B cell (primary cell): ENCODE data around the gene EYS. TPM values are rescaled to one million over a fixed set of nuclear protein-coding genes. Genes with fewer than 3 reads are reported as not detected.

Experiments
- ATAC-seq: fragments of 200-7000 bp; cut with Tn5 transposase; one replicate; pipeline ENCODE4 v1.10.0; 2021; ENCODE audit warnings: low read depth, mild to moderate bottlenecking, moderate number of reproducible peaks, moderate library complexity
- CTCF ChIA-PET: fragments of 350-600 bp; sonication (Branson Sonifier 250); formaldehyde crosslinking; loops from one replicate; lab custom pipeline; 2021; ENCODE audit warnings: antibody characterized with exemption, inconsistent platforms; lab: Charles Lee
- POLR2A ChIA-PET: fragments of 350-600 bp; sonication (Branson Sonifier 250); formaldehyde crosslinking; loops from one replicate; lab custom pipeline; 2021; ENCODE audit warnings: antibody characterized with exemption; lab: Charles Lee
- DNase-seq: peaks from one replicate; pipeline ENCODE4 v3.0.0; 2013
- H2AFZ ChIP-seq: 2 replicates; pipeline ENCODE4 v1.6.1; 2012; ENCODE audit warnings: mild to moderate bottlenecking, low read depth, low read length; ENCODE audit not compliant: insufficient read depth, poor library complexity, severe bottlenecking
- H3K27ac ChIP-seq, 2 donors: 1 replicate in 1 of 2; 2 replicates in 1 of 2; pipeline ENCODE4 v1.5.1; 2012 to 2013; ENCODE audit warnings: low read length in 2 of 2, mild to moderate bottlenecking in 2 of 2, moderate library complexity in 1 of 2
- H3K27me3 ChIP-seq, 4 experiments: fragments of 200-600 bp in 1 of 4; sonication (generic) in 1 of 4; replicated peaks in 1 of 4; 1 replicate in 2 of 4; 2 replicates in 2 of 4; pipeline versions ENCODE4 v1.6.1 to v1.7.0; 2013 to 2016; ENCODE audit warnings: low read length in 3 of 4, mild to moderate bottlenecking in 2 of 4, mixed read lengths in 1 of 4, moderate library complexity in 1 of 4; ENCODE audit not compliant: insufficient read depth in 4 of 4, control insufficient read depth in 3 of 4; ENCODE audit errors: control extremely low read depth in 1 of 4
- H3K36me3 ChIP-seq, 2 experiments: replicated peaks in 1 of 2; 1 replicate in 1 of 2; 2 replicates in 1 of 2; pipeline versions ENCODE4 v1.6.1 to v1.7.1; 2013; ENCODE audit warnings: low read length in 1 of 2; ENCODE audit not compliant: insufficient read depth in 2 of 2, control insufficient read depth in 1 of 2; ENCODE audit errors: control extremely low read depth in 1 of 2, extremely low read depth in 1 of 2
- H3K4me1 ChIP-seq, 2 donors: fragments of 200-600 bp in 1 of 2; sonication (generic) in 1 of 2; 1 replicate in 1 of 2; 2 replicates in 1 of 2; pipeline versions ENCODE4 v1.5.1 to v1.6.1; 2013 to 2017; ENCODE audit warnings: low read length in 2 of 2; ENCODE audit not compliant: control insufficient read depth in 2 of 2, insufficient read depth in 2 of 2
- H3K4me2 ChIP-seq: replicated peaks from 2 replicates; pipeline ENCODE3; 2012; ENCODE audit warnings: mild to moderate bottlenecking, low read depth, low read length; ENCODE audit not compliant: poor library complexity, severe bottlenecking
- H3K4me3 ChIP-seq, 5 experiments: fragments of 200-600 bp in 1 of 5; sonication (generic) in 1 of 5; 1 replicate in 3 of 5; 2 replicates in 2 of 5; pipeline versions ENCODE4 v1.5.1 to v1.7.0; 2011 to 2016; ENCODE audit warnings: low read length in 4 of 5, mild to moderate bottlenecking in 4 of 5, low read depth in 2 of 5, control low read depth in 1 of 5, moderate library complexity in 1 of 5; ENCODE audit not compliant: insufficient read depth in 1 of 5; ENCODE audit errors: control extremely low read depth in 1 of 5, extremely low read depth in 1 of 5
- H3K79me2 ChIP-seq: fragments of 200-600 bp; sonication (generic); one replicate; pipeline ENCODE4 v1.6.0; 2016; ENCODE audit warnings: low read length; ENCODE audit not compliant: control insufficient read depth, insufficient read depth
- H3K9ac ChIP-seq: fragments of 200-600 bp; sonication (generic); 2 replicates; pipeline ENCODE4 v1.6.1; 2017; ENCODE audit warnings: mild to moderate bottlenecking, low read length, moderate library complexity
- H3K9me3 ChIP-seq, 3 donors: one replicate each; pipeline versions ENCODE4 v1.6.1 to v1.7.1; 2013; ENCODE audit warnings: low read length in 2 of 3; ENCODE audit not compliant: control insufficient read depth in 2 of 3, insufficient read depth in 1 of 3; ENCODE audit errors: control extremely low read depth in 1 of 3
- H4K20me1 ChIP-seq: 2 replicates; pipeline ENCODE4 v1.6.0; 2012; ENCODE audit warnings: mild to moderate bottlenecking, low read length; ENCODE audit not compliant: insufficient read depth, control insufficient read depth, poor library complexity, severe bottlenecking
- H3K27ac Mint-ChIP-seq: one replicate; pipeline ENCODE4 v1.8.0; 2021; ENCODE audit warnings: mixed read lengths
- H3K27me3 Mint-ChIP-seq: one replicate; pipeline ENCODE4 v1.8.0; 2021; ENCODE audit warnings: mixed read lengths
- H3K4me1 Mint-ChIP-seq: one replicate; pipeline ENCODE4 v1.8.0; 2021; ENCODE audit warnings: mixed read lengths
- H3K4me3 Mint-ChIP-seq: one replicate; pipeline ENCODE4 v1.8.0; 2021; ENCODE audit warnings: mixed read lengths
- H3K9me3 Mint-ChIP-seq: one replicate; pipeline ENCODE4 v1.8.0; 2022; ENCODE audit warnings: mixed read lengths; ENCODE audit not compliant: insufficient read depth
- EZH2 ChIP-seq: IDR thresholded peaks from 2 replicates; pipeline ENCODE4 v1.6.1; 2012; ENCODE audit warnings: borderline replicate concordance, low read depth, mild to moderate bottlenecking, moderate library complexity, low read length; ENCODE audit not compliant: insufficient read depth, poor library complexity, severe bottlenecking
- WGBS: methylation state at CpG from one replicate; pipeline ENCODE4 v1.1.5; 2013; ENCODE audit warnings: missing lambda C conversion rate; ENCODE audit not compliant: insufficient coverage; 5-methylcytosine and 5-hydroxymethylcytosine counted together
- intact Hi-C: fragments of 100-400 bp; cut with micrococcal nuclease; formaldehyde crosslinking; loops from one replicate; pipeline ENCODE4 v1.10.0; 2022
- polyA plus RNA-seq: library from polyadenylated mRNA; depleted of rRNA; stranded (reverse); fragments of >200 nt; gene quantifications from 2 replicates; pipeline ENCODE4 v1.2.3, GENCODE V29; 2012
- total RNA-seq, 2 donors: library from RNA; stranded (reverse); fragments of 120-200 nt in 1 of 2; gene quantifications; 1 replicate in 1 of 2; 2 replicates in 1 of 2; pipeline versions ENCODE4 v1.2.3 to v1.2.4, GENCODE V29; 2013 to 2022
- TF ChIP-seq, protein P1 (sequence below): fragments of 200-600 bp; IDR thresholded peaks from one replicate; pipeline ENCODE4 v1.8.0; 2022; ENCODE audit warnings: antibody characterized with exemption, mild to moderate bottlenecking

EYS gene
- total and polyA plus RNA-seq, 2 donors (not counting 1 experiment from before 2014, with no cell fraction given) = not detected

DNA sequence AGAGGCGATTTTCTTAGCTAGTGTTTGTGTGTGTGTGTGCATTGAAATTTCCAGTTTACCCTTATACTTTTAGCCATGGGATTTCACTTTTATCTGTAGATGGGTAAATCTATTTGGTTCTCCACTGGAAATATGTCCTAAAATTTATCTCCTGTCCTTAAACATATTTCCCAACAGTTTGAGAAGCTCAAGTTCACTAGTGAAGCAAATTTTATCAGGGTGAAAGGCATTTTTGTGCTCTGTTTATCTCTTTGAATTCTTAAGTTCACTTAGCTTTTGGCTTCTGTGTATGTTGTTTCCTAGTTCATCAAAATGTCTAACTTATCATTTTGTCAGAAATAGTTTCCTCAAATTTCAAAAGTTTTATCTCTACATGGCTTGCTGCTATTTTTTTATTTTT is 1509.8 kb downstream of the EYS start:
- Histone ChIP-seq H3K27ac (no peak overlapping the region), H3K4me3 (no peak overlapping the region), H3K4me1 (no peaks in the 10 kb centered on the region), H3K9ac (no peak overlapping the region), H4K20me1 (no peaks in the 10 kb centered on the region), H3K4me2 (no peak overlapping the region), H2AFZ (no peak overlapping the region), H3K79me2 (no peaks in the 10 kb centered on the region), H3K36me3 (no peaks in the 10 kb centered on the region), H3K27me3 (no peaks in the 10 kb centered on the region), H3K9me3 (no peaks in the 10 kb centered on the region)
- Mint-ChIP-seq H3K27ac (no peak overlapping the region), H3K4me3 (no peak overlapping the region), H3K9me3 (no peaks in the 10 kb centered on the region), H3K4me1 (no peaks in the 10 kb centered on the region), H3K27me3 (no peaks in the 10 kb centered on the region)
- TF ChIP-seq, protein P1, sequence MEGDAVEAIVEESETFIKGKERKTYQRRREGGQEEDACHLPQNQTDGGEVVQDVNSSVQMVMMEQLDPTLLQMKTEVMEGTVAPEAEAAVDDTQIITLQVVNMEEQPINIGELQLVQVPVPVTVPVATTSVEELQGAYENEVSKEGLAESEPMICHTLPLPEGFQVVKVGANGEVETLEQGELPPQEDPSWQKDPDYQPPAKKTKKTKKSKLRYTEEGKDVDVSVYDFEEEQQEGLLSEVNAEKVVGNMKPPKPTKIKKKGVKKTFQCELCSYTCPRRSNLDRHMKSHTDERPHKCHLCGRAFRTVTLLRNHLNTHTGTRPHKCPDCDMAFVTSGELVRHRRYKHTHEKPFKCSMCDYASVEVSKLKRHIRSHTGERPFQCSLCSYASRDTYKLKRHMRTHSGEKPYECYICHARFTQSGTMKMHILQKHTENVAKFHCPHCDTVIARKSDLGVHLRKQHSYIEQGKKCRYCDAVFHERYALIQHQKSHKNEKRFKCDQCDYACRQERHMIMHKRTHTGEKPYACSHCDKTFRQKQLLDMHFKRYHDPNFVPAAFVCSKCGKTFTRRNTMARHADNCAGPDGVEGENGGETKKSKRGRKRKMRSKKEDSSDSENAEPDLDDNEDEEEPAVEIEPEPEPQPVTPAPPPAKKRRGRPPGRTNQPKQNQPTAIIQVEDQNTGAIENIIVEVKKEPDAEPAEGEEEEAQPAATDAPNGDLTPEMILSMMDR = no peak
- no peak for TF ChIP-seq EZH2
- no CpG with 5 or more reads among the region's 1 CpG for WGBS
- DNase-seq (no peak), ATAC-seq (no peak)
- intact Hi-C loops = no loop called here
- POLR2A ChIA-PET = no interaction called here
- CTCF ChIA-PET = no interaction called here

GRCh38 chr6:64186592-64186991 is 1520.4 kb downstream of the EYS start:
- DNase-seq (no peak), ATAC-seq (no peak)
- POLR2A ChIA-PET = no interaction called here
- Histone ChIP-seq H3K36me3 (no peaks in the 10 kb centered on the region), H3K9ac (no peak overlapping the region), H3K9me3 (no peaks in the 10 kb centered on the region), H2AFZ (no peak overlapping the region), H3K79me2 (no peaks in the 10 kb centered on the region), H3K27ac (no peak overlapping the region), H3K4me1 (no peaks in the 10 kb centered on the region), H3K27me3 (no peaks in the 10 kb centered on the region), H3K4me2 (no peak overlapping the region), H3K4me3 (no peak overlapping the region), H4K20me1 (no peaks in the 10 kb centered on the region)
- intact Hi-C loops = no loop called here
- TF ChIP-seq EZH2 = no peak
- TF ChIP-seq, protein P1 = no peak
- CTCF ChIA-PET = no interaction called here
- peaks cover 6% of the 10 kb centered on the region for H3K9me3 Mint-ChIP-seq
- no peak overlapping the region for H3K27ac Mint-ChIP-seq
- H3K27me3 Mint-ChIP-seq = no peaks in the 10 kb centered on the region
- no peaks in the 10 kb centered on the region for H3K4me1 Mint-ChIP-seq
- no peak overlapping the region for H3K4me3 Mint-ChIP-seq
- 100% methylated on average over 2 of the region's 8 CpGs for WGBS
